GM18499 (cell line): ENCODE data around the gene ATP8B4.
A peak's percentile ranks its signal among the peaks of the same experiment; 100 is the strongest.
"Not testable (repeated sequence)": the region's sequence is repeated elsewhere in the genome, so short reads cannot be mapped to it uniquely, and the experiment has no call there.

ENCODE experiments used
- ATAC-seq: cut with Tn5 transposase; IDR thresholded peaks from one replicate; pipeline ENCODE4 v1.9.1; 2021; ENCODE audit warnings: moderate number of reproducible peaks; ENCODE audit not compliant: insufficient read depth, unreplicated experiment

Gene ATP8B4

DNA sequence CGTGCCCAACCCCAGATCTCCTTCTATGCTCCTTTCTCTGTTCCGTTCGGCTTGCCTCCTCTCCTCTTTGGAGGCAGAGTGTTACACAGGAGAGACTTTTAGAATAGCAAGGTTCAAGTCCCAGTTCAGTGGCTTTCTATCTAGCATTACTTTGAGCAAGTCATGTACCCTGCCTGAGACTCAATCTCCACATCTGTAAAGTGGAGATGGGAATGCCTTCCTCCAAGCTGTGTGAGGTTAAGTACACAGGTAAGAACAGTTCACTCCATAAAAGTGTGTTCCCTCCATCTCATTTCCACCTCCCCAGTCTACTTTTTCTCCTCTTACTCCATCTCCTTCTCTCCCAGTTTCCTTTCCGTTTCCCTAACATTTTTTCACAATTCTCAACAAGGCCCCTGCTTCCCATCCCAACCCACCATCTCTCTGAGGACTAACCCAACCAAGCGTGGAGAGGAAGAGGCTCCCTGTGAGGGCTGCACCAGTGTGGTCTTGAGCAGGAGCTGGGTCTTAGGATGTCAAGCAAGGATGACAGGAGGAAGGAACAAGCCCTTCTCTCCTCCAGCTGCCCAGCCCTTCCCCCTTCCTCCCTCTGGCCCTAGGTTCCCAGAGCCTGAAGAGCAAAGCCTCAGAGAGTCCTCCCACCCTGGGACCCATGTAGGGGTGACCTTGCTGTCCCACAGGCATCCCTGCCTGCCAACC is 6.4 kb downstream of the ATP8B4 start:
- ATAC-seq = no peak

GRCh38 chr15:50110285-50110684 is 8.7 kb downstream of the ATP8B4 start:
- no peak for ATAC-seq

DNA sequence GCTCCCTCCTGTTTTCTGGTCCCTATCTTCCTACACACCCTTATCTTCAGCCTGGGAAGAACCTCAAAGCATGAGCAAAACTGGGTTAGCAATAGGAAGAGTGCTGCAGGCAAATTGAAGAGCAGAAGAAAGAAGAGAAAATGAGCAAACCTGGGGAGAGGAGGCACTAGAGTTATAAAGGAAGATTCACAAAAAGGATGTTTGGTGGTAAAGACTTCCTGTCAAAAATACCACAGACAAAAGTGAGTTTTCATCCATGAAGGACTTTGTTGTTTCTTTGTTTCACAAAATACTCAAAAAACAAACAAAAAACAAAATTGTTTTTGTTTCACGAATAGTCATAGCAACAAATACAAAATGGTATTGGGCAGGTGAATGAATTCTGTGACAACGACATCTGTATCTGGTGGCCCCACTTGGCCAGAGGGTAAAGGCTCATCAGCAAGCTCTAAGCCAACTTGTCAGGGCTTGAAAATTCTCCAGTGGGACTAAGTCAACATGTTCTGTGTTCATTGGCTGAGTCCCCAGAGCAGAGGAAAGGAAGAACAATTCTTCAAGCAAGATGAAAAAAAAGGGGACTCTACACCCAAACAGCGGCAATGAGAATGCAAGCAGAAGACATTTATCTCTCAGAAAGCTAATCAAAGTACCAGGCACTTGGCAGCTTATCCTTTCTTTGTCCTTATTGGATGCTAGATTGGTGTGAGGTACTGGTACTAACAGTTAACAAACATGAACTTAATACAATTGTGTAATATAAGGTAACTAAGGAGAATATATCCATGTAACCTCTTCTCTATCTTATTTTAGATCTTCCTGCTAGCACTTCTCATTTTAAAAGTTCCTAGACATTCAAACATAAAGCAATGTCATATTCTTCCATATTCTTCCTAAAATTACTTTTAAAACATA is 9.7 kb downstream of the ATP8B4 start:
- ATAC-seq = no peak

GRCh38 chr15:50108461-50108860 is 10.6 kb downstream of the ATP8B4 start:
- ATAC-seq = no peak

DNA sequence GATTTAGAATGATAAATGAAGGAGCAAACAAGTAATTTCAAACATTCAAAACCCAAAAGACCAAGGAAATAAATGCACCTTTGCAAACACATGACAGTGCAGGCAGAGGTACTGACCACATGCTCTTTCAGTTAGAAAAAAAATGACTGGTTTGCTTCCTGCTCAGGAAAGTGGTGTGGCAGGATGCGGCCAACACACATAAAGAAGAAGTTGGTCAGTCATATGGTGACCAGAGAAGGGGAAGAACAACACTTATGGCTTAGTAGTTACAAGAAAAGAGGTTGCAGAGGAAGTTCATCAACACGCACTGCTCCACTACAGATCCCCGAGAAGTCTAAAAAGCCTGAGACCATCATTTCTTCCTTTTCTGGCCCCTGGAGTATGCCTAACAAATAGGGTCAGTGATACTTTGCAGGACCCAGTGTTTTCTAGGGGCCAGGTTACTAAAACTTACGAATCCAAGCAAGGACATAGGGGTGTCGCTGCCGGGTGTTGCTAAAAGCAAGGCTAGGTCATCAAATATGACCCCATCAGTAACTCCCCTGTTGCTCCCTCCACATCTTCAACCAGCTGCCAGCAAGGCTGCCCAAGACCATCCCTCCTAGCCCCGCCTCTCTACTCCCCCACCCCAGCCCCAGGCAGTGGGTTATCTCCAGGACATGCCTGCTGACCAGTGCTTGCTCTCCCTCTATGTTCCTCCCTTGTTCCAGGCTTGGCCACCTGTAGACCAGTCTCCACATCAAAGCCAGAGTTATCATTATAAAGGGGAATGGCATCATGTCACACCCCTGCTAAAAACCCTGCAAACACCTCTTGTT is 11.2 kb downstream of the ATP8B4 start:
- ATAC-seq = peak; percentile 94

DNA sequence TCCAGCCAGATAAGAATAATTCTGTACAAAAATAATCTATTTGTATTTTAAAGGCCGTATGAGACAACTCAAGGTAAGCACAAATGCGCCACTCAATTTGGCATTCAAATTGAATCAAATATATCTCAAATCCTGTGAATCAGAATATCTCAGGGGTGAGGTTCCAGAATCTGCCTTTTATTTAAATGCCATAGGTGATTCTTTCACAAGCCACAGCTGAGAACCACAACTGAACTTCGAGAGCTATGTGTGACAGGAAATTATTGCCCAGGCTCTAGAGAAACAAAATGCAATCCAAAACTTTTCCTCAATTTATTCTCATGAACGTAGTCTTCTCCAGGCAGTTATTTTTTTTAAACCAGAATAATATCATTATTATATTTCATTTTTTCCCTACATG is 11.9 kb downstream of the ATP8B4 start:
- no peak for ATAC-seq

GRCh38 chr15:50106457-50106856 is 12.6 kb downstream of the ATP8B4 start:
- no peak for ATAC-seq

DNA sequence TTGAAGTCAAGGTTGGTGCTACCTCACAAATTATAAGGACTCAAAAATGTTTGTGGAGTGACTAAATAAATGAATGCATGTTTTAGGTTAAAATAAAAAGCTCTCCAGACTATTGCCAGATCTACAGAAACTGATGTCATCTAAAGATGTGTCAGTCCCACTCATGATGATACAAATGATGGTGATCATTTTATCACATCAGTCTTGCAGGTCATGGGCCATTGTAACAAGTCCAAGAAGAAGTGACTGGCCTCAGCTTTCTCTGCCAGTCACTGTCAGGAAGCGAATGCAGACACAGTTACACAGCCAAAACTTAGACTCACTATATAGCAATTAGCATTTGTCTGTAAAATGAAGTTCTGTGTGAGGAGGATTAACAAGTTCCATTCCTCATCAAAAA is 18.5 kb downstream of the ATP8B4 start:
- ATAC-seq = no peak

- no peak for ATAC-seq
Observed at GRCh38 chr15:50098545-50098944, 20.5 kb downstream of the ATP8B4 start.

DNA sequence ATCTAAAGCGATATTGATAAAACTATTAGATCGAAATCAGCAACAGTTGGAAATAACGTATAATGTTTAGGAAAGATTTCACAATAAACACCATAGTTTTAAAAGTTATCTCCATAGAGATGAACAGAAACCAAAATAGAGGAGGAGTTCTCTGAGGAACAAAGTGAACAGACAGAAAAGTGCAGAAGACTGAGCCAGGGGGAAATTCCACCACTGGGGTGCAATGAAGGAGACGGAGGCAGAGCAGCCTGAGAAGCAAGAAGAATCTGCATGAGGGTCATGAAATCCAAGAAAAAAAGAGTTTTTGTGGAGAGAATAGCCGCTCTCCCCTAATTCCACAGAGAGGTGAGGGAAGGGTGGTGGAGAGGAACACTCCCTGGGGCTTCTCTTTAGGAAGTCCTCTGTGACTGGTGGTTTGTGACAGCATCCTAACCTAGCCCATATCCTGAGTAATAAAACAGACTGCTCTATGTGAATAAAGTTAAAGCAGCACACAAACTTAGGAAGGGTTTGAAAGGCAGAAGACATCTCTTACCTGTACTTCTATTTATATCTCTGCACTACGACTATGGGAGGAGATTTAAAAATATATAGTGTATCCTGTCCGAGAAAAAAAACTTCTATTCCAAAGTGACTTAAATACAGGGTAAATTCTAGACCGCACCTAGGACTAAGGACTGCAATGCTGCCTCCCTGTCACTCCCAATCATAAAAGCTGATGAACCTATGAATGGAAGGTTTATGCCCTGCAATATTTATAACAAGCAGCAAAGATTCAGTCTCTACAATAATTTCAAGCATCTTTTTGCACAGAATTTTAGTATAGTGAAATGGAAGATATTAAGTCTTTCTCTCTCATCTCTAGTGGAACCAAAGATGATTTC is 22.9 kb downstream of the ATP8B4 start:
- no peak for ATAC-seq

DNA sequence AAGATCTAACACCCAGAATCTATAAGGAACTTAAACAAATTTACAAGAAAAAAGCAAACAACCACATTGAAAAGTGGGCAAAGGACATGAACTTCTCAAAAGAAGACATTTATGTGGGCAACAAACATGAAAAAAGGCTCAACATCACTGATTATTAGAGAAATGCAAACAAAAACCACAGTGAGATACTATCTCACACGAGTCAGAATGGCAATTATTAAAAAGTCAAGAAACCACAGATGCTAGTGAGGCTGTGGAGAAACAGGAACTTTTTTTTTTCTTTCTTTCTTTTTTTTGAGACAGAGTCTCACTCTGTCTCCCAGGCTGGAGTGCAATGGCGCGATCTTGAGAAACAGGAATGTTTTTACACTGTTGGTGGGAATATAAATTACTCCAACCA is 29.6 kb downstream of the ATP8B4 start:
- ATAC-seq = not testable (repeated sequence)

GRCh38 chr15:50084932-50085331 is 34.1 kb downstream of the ATP8B4 start:
- ATAC-seq = no peak

- no peak for ATAC-seq
Observed at GRCh38 chr15:50083424-50084025, 35.5 kb downstream of the ATP8B4 start.

- no peak for ATAC-seq
Observed at GRCh38 chr15:50082066-50082465, 37.0 kb downstream of the ATP8B4 start.

DNA sequence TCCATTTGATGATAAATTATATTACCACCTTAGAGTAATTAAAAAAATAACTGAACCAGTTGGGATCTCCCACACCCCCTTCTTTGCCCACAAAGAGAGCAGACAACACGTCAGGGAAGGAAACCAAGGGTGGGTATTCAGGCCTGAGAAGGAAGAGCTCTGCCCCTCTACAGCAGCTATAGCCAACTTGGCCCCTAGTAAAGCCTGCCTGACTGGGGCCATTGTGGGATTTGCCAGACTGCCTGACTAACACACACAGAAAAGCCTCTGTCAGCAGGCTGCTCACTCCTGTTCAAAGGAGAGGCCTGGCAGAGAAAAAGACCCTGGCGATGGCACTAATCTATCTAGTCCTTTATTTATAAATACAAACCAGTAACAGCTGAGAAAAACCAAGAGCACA is 41.4 kb downstream of the ATP8B4 start:
- ATAC-seq = no peak

GRCh38 chr15:50077176-50077575 is 41.9 kb downstream of the ATP8B4 start:
- no peak for ATAC-seq

DNA sequence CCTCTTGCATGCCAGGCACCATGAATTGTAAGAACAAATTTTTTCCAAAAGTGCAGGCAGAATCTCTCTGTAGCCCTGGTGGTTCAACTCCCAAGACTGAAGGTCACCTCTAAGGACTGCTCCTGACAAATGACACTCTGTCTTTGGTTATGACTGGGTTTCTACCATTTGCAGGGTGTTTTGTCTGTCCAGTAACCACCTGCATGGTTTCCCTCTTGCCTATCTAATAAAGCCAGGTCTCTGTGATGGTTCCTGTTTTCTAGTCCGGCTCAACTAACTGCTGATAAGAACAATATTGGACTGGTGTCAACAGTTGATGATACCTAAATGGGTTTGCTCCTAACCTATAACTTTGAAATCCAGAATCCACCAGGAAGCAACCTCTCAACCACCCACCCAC is 43.7 kb downstream of the ATP8B4 start:
- ATAC-seq = no peak

- ATAC-seq = no peak
Observed at GRCh38 chr15:50071551-50072258, 47.3 kb downstream of the ATP8B4 start.

DNA sequence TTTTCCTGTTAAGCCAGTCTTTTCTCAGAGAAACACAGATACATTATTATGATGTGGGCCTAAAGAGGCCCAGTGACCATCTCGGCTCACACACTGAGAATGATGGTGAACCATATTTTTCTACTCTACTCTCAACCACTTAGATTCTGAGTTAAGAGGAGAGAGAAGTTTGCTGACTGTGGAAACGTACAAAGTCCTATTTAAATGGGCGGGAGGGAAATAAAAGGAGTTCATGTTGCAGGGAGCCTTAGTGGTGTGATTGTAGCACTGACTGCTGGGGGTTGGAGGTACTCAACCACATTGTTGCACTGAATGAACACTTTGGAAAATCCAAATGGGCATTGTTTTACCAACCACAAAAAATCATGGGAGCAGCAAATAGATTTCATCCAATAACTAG is 51.0 kb downstream of the ATP8B4 start:
- no peak for ATAC-seq
